NCI-H2171 (cell line): ENCODE data around the gene LGMN.
"Not testable (repeated sequence)": the region's sequence is repeated elsewhere in the genome, so short reads cannot be mapped to it uniquely, and the experiment has no call there.

Source experiments
- DNase-seq: peaks from one replicate; lab custom pipeline; 2025; lab: John Stamatoyannopoulos, UW

The LGMN gene

GRCh38 chr14:92748259-92749016, at the start of gene LGMN:
TSS of gene LGMN (minus strand) at chr14:92748627. CDS start at chr14:92732786, 15,841 bp downstream.
- DNase-seq: peak; percentile 96

GRCh38 chr14:92794961-92795360, 46.5 kb upstream of the LGMN start:
- no peak for DNase-seq

- DNase-seq: no peak
These were observed 46.1 kb upstream of the LGMN start for GRCh38 chr14:92794547-92794941.

GRCh38 chr14:92793709-92794546, 45.5 kb upstream of the LGMN start, which contains the start of gene GOLGA5:
TSS of gene GOLGA5 (plus strand) at chr14:92794305. CDS start at chr14:92797438, 3,133 bp downstream.
- peak; percentile 100 for DNase-seq

GRCh38 chr14:92792885-92793284, 44.5 kb upstream of the LGMN start:
- no peak for DNase-seq

GRCh38 chr14:92789457-92790089, 41.1 kb upstream of the LGMN start:
- DNase-seq: no peak

GRCh38 chr14:92787554-92787953, 39.1 kb upstream of the LGMN start:
- DNase-seq: no peak

- DNase-seq: no peak
These were observed 38.0 kb upstream of the LGMN start for GRCh38 chr14:92786427-92786756.

- DNase-seq: no peak
These were observed 37.4 kb upstream of the LGMN start for GRCh38 chr14:92785667-92786426.

- peak; percentile 19 for DNase-seq
These were observed 35.5 kb upstream of the LGMN start for GRCh38 chr14:92783813-92784431.

- DNase-seq: no peak
These were observed 32.9 kb upstream of the LGMN start for GRCh38 chr14:92781350-92781749.

- no peak for DNase-seq
These were observed 32.2 kb upstream of the LGMN start for GRCh38 chr14:92780444-92781232.

- peak; percentile 31 for DNase-seq
These were observed 30.6 kb upstream of the LGMN start for GRCh38 chr14:92778868-92779565.

- DNase-seq: not testable (repeated sequence)
These were observed 26.9 kb upstream of the LGMN start for GRCh38 chr14:92775292-92775691.

- no peak for DNase-seq
These were observed 26.1 kb upstream of the LGMN start for GRCh38 chr14:92774572-92774971.

GRCh38 chr14:92770484-92770883, 22.1 kb upstream of the LGMN start:
- DNase-seq: no peak

GRCh38 chr14:92768795-92769194, 20.4 kb upstream of the LGMN start:
- no peak for DNase-seq

- not testable (repeated sequence) for DNase-seq
These were observed 19.8 kb upstream of the LGMN start for GRCh38 chr14:92768236-92768635.

GRCh38 chr14:92763666-92764631, 15.5 kb upstream of the LGMN start:
- DNase-seq: not testable (repeated sequence)
